GM19351 (cell line): Measurements from ENCODE around the gene RNF8.
"Not testable (repeated sequence)": the region's sequence is repeated elsewhere in the genome, so short reads cannot be mapped to it uniquely, and the experiment has no call there.

Source experiments
- ATAC-seq: cut with Tn5 transposase; IDR thresholded peaks from one replicate; pipeline ENCODE4 v1.9.1; 2021; ENCODE audit warnings: mild to moderate bottlenecking, moderate library complexity; ENCODE audit not compliant: unreplicated experiment

Gene RNF8, protein sequence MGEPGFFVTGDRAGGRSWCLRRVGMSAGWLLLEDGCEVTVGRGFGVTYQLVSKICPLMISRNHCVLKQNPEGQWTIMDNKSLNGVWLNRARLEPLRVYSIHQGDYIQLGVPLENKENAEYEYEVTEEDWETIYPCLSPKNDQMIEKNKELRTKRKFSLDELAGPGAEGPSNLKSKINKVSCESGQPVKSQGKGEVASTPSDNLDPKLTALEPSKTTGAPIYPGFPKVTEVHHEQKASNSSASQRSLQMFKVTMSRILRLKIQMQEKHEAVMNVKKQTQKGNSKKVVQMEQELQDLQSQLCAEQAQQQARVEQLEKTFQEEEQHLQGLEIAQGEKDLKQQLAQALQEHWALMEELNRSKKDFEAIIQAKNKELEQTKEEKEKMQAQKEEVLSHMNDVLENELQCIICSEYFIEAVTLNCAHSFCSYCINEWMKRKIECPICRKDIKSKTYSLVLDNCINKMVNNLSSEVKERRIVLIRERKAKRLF

DNA sequence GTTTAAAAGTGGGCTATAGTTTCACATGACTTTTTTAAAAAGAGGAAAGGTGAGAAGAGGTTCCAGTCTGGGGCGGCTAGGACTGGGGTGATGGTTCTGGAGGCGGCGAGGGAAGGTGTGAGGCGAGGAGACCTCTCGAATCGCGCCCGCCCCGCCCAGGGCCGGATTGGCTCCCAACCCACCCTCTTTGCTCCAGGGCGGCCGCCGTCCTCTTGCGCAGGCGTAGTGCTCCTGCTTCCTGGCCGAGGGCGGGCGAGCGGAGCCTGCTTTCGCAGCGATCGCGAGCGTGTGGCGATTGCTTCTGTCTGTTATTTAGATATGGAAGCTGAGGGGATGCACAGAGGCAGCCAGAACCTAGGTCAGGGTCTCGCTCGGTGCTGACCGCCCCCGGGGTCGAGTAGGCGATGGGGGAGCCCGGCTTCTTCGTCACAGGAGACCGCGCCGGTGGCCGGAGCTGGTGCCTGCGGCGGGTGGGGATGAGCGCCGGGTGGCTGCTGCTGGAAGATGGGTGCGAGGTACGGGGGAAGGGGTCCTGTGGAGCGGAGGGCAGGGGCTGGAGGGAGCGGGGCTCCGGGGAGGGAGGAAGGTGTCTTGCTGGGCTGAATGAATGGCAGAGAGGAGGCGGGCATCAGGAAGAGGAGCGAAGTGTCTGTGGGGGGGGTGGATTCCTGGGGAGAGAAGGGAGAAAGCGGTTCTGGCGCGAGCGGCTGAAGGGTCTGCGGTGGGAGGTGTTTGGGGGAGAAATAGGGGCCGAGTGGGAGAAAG, at the start of gene RNF8:
TSS of gene RNF8 (plus strand) at position 223 of the 765 bp plus-strand sequence. CDS start at position 405, 182 bp downstream.
- ATAC-seq: peak; percentile 92

DNA sequence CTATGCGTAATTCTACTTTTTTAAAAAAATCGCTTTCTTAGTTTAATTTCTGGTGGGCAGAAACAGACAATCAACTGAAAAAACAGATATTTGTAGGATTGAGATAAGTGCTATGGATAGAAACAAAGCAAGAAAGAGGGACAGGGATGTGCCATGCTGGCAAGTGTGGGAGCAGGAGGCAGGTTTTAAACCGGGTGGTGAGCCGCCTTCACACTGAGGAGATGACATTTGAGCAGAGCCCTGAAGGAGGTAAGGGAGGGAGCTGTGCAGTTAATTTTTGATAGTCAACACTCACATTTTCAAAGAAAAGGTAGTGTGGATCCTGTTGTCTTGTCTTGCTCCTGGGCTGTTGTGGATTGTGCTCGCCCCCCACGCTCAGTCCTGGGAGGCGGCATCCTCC, 49.0 kb upstream of the RNF8 start:
- no peak for ATAC-seq

DNA sequence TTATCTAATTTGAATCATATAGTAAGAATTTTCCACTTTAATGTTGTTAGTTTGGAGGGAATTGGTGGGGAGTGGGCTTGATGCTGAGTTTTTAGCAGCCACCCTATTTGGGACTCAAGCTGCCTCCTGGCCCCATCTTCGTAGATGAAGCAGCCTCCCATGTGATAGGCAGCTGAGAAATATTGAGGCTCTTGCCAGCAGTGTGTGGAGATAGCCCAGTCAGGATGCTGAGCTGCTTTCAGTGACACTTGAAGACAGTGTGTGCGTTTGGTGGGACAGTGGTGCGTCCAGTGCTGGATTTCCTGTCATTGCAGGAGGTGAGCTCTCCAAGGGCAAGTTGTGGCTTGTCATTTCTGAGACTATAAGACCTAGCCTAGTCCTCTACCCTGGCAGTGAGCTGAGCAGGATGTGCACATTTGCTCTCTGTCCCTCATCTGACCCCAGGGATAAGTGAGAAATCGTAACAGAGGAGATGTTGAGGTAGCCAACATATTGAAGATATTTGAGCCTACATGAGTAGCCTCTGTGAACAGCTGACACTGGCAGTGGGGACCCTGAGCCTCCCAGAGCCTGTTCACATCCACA, 47.9 kb upstream of the RNF8 start:
- no peak for ATAC-seq

DNA sequence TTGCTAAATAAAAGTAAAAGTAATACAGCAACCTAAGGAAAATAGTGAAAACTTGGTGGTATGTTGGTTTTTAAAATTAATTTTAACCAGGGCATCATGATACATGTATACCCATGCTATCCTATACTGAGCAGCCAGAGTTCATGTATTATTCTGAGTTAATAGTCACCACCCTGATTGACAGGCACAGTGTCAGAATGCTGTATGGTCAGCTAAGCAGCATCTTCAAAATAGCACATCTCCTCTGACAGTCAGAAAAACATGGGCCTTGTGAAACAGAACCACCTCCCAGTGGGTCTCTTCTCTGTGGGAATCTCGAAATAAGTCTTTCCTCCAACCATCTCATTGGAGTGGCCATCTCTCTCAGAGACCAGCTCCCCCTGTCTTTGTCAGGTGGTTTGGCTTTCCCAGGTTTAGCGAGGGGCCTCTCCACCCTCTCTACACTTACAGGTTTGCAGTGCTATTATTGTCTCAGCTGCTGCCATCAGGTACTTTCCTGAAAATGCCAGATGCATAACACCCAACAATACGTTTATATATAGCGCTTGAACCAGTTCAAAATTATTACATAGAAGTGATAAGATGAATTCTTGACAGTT, 47.1 kb upstream of the RNF8 start:
- no peak for ATAC-seq

DNA sequence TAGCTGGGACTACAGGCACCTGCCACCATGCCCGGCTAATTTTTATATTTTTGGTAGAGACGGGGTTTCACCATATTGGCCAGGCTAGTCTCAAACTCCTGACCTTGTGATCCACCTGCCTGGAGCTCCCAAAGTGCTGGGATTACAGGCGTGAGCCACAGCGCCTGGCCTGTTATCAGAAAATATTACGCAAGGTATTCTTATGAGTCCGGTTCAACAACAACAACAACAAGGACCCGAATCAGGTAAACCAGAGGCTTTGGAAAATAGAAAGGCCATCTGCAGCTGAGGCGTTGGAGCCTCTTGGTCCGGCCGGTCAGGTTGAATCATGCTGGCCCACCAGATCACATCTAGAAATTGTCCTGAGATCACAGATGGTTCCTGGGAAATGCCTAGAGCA, 46.3 kb upstream of the RNF8 start:
- ATAC-seq: not testable (repeated sequence)

DNA sequence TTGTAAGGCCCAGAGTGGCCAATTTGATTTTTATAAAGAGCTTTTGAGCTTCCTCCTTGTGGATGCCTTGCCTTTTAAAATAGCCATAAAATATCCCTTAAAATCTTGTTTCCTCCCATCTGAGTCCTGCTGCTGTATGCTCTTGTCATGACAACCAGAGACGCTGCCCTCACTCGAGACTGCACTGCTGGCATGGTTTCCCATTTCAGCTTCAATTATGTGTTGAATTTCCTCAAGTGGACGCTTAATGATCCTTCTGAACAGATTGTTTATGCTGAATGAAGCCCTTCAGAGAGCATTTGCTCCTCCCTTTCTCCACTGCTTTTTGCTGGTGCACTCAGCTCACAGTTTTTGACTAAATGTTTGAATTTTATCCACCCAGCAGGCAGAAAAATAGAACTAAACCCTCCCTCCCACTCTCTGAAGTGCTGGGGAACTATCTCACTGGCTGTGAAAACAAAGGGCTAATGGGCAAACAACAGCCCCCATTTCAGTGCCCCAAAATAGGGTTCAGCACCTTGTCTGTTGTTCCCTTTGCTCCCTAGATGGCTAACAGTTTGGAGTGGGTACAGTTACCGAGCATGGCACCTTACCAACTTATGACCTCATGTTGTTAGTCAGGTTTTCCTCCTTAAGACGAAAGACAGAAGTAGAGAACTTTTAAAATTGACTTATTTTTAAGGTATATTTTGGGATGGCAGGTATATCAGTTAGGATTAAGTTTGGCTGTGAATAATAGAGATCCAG, 45.5 kb upstream of the RNF8 start:
- ATAC-seq: no peak

DNA sequence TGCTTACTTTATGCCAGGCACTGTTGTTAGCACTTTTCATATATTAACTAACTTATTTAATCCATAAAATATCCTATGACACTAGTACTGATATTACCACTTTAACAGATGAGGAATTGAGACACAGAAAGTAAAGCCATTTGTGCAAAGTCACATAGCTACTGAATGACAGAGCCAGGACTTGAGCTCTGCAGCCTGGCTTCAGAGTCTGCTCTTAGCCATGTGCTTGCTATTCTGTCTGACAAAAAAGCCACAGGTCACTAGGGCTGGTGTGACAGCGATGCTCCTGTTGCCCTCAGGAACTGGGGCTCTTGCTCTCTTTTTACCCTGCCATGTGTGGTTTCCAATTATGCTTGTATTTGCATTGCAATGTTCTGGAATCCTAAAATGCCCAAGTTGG, 44.7 kb upstream of the RNF8 start:
- no peak for ATAC-seq

DNA sequence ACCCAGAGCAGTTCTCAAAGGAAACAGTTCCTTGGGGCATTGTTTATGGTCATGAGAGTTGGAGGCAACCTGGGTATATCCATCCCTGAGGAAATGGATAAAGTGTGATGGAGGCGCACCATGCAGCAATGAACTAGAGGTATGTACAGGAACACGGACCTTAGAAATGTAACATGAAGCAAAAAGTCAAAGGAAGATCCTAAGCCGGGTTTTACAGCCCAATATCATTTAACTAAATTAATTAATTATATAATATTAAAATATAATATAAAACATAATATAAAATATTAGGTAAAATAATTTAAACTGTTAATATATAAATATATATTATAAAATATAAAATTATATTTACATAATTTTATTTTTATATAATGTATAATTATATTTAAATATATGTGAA, 44.1 kb upstream of the RNF8 start:
- no peak for ATAC-seq

DNA sequence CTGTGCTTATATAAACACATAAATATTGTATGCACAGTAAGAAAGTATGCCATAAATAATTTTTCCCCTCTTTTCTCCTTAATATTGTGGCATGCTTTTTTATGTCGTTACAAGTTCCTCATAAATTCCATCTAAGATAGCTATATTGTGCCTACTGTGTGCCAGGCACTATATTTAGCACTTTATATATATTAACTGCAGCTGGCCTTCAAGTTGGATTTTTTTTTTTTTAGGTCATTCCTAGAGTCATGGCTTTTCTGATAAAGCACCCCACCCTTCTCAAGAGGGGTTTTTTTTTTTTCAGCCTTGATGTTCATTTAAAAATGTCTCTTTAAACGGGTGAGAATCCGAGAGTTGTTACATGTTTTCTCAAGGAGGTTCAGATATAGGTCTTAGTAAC, 42.8 kb upstream of the RNF8 start:
- no peak for ATAC-seq

DNA sequence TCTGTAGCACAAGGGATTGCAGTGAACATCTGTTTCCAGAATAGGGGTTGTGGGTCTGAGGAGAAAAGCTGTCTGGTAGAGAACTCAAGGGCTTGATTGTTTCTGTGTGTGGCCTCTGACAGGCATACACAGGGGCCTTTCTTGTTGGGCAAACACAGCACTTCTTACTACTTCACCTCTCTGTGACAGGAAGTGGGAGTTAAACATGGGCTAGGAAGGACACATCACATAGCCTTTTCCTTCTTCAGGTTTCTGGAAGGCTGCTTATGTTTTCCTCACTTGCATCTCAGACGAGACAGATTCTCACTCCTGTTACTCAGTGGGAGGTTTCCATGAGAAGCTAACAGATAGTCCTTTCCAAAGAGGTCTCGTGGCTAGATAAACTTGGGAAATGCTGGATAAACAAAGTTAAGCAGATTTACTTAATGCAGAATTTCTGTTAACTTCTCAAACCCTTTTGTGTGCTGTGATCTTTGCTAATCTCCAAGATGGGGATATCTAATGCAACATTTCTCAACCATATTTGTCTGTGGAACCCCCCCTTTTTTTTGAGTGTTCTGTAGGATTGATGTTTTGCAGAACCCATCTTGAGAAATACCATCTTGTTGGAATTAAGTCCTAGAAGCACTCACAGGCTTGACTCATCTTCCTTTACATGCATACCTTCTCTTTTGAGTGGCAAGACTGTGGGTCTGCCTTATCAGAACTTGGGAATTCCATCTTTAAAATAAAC, 41.9 kb upstream of the RNF8 start:
- no peak for ATAC-seq

DNA sequence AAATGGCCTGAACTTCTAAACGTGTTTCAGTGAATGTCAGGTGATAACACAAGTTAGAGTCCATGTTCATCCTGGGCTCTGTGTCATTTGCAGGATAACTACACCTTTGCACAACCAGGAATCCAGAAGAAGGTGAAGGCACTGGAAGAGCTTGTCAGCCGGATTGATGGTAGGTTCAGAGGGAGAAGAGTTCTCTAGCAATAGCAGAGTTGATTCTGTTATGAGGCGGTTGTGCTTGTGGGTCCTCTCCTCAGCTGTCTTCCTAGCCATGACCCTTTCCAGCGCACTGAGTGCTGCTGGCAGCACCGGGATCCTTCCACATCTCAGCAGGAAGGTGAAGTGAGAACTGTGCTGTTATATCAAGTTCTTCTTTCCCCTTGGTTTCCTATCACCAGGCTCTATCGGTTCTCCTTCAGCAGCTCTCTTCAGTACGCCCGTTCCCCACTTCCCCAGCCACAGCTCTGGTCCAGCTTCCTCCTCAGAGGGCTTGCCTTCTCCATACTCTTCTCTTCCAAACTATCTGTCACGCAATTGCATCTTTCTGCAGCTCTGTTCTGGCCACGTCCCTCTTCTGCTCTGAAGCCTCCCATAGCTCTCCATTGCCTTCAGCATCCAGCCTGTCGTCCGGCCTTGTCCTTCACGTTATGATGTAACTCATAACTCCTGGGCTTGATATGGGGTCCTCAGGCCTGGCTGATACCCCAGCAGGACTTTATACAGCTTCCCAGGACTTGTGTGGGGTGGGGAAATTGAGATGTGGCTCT, 39.9 kb upstream of the RNF8 start:
- no peak for ATAC-seq

DNA sequence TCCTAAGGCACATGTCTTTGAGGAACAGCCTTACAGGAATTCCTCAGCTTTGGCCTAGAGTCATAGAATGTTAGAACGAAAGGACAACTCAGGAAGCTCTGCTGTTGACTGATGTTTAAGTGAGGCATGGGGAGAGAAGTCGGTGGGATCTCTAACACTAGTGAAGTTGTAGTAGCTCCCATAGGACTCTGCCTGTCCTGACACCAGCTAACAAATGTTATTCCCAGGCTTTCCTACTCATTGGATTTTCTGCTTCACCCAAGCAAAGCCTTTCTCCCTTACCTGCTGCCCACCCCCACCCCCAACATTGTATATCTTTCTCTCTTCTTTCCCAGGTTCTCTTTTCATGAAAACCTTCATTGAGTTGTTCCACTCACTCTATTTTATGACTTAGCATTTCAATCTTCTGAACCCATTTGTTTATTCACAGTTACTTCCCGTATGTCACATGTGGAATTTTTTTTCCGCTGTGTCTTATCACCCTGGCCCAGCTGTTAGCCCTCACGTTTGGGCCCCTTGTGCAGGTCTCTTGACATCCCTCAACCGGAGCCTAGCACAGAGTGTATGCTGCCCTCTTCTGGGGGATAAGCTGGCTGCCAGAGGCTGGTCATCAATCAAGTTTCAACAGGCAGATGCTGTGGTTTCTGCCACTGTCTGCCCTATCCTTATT, 39.2 kb upstream of the RNF8 start:
- no peak for ATAC-seq

DNA sequence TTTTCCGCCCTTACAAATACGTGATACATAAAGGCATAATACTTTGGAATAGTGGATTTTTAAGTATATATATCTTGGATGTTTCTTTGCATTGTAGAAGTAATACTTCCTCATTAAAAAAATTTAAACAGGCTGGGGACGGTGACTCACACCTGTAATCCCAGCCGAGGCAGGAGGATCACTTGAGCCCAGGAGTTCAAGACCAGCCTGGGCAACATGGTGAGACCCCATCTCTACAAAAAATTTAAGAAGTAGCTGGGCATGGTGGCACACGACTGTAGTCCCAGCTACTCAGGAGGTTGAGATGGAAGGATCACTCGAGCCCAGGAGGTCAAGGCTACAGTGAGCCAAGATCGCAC, 38.6 kb upstream of the RNF8 start:
- ATAC-seq: no peak

DNA sequence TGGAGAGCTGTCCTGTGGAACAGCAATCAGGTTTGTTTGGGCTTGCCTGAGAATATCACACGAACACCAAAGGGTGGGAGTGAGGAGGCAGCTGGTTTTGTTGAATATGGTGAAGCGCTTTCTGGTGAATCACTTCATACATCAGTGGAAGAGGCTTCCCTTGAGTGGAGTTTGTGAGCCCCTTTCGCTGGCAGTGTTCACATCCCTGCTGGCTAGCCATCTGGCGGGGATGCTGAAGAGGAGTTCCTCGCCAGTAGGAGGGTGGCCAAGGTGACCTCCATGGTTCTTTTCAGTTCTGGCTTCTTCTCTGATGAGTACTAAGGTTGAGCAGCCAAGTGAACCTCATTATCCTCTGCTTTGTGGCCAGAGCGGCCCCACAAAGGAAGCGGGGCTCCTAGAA, 37.7 kb upstream of the RNF8 start:
- ATAC-seq: no peak

DNA sequence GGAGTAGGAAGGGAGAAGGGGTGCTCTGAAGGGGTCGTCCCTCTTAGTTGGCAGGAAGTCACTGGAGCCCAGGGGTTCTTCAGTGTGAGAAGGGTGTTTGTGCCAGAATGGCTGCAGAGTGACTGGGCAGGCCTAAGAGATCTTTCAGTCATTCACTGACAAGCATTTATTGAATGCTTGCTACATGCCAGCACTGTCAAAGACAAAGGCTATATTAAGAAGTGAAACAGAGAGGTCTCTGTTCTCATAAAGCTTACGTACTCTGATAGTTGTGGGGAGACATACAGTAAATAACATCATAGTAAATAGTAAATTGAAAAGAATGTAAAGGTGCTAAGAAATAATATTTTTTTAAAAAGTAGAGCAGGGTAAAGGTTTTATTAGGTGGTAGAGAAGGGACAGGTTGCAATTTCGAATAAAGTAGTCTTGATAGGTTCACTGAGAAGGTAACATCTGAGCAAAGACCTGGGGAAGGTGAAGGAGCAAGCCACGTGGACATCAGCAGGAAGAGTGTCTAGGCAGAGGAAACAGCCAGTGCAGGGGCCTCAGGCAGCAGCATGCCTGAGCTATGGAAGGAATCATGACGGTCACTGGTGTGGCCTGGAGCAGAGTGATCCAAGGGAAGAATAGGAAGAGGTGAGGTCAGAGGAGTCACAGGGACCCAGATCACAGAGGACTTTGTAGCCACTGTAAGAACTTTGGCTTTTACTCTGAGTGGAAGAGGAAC, 36.3 kb upstream of the RNF8 start:
- peak; percentile 42 for ATAC-seq

DNA sequence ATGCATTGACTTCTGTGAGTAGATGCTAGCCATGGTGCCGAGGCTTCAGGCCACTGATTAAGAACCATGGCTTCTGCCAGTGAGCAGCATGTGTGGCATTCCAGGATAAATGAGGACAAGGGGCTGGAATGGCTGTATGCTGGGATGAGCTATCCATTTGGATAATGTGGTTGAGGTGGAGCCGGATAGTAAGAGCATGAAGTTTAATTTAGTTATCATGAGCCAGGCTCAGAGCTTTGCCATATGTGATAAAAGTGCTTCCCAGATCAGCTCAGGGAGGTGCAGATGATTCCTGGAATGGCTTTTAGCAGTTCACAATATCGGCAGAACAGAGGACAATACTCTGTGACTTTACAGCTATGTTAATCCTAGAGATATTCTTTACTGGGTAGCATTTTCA, 34.6 kb upstream of the RNF8 start:
- ATAC-seq: no peak

DNA sequence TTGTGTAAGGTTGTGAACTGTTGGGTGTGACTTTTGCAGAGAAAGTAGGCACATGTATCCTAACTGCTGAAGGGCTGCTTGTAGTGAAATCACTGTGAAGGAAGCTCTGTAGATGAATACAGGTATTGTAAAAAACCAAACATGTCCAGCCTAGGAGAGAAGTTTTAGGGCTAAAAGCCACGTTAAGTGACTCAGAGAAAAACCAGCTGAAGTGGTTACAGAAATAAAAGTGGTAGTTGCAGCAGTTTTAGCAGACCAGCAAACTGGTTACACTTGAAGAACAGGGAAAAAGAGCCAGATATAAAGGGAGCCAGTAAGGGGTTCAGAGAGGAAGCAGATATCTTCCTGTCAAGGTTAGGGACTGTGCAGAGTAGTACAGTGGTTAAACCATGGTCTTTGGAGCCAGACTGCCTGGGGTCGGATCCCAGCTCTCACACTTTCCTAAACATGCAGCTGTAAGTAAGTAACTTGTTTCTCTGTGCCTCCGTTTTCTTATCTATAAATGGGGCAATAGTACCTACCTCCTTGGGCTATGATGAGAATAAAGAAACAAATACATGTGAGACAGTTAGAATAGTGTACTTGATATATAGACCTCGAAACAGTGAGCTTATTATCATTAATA, 33.8 kb upstream of the RNF8 start:
- ATAC-seq: no peak

DNA sequence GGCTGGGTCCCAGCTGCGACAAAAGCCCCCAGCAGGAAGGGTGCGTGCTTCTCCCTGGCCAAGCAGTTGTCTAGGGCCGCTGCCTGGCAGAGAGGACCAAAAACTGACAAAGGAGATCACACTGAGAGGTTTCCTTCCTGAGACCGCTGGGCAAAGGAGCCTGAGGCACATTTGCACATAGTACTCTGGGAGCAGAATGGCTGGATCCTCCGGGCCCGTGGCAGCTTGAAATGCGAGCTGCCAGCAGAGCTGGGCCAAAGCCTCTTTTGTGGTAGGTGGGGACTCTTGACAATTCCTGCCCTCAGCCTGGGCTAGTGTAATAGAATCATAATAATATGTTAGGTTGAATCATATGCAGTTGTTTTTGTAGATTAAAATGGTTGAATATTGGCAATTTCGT, 33.1 kb upstream of the RNF8 start:
- no peak for ATAC-seq
